PC-9 (cell line): Measurements from ENCODE around the gene FBH1.

Experiments used
- CTCF ChIP-seq: fragments of 200-600 bp; sonication (generic); conservative IDR thresholded peaks from 2 replicates; pipeline ENCODE4 v1.6.1; 2017; ENCODE audit warnings: mixed run types, antibody characterized with exemption, mild to moderate bottlenecking, moderate library complexity
- EZH2 ChIP-seq: fragments of 200-600 bp; sonication (generic); IDR thresholded peaks from 2 replicates; pipeline ENCODE4 v1.8.0; 2017; ENCODE audit warnings: antibody characterized with exemption, low read depth

GRCh38 chr10:5952731-5953385, 62.8 kb downstream of the FBH1 start:
- TF ChIP-seq EZH2 (no peak), CTCF (no peak)
